ENCODE results near the gene SNRNP35. TPM values are rescaled to one million over a fixed set of nuclear protein-coding genes. Genes with fewer than 3 reads are reported as not detected.
"Not testable (repeated sequence)": the region's sequence is repeated elsewhere in the genome, so short reads cannot be mapped to it uniquely, and the experiment has no call there.

The SNRNP35 gene
- total RNA-seq, result 26.4 TPM

- peak; percentile 93 for DNase-seq
These were observed at the start of gene SNRNP35 for GRCh38 chr12:123457980-123458779. Gene SNRNP35, plus strand, starts transcription at chr12:123458139. Its CDS starts 7,402 bp downstream, at chr12:123465541.

GRCh38 chr12:123408619-123409018, 49.3 kb upstream of the SNRNP35 start:
- DNase-seq, result not testable (repeated sequence)

- DNase-seq, result not testable (repeated sequence)
These were observed 48.5 kb upstream of the SNRNP35 start for GRCh38 chr12:123409284-123410040.

- DNase-seq, result no peak
These were observed 47.9 kb upstream of the SNRNP35 start for GRCh38 chr12:123410041-123410412.

DNA sequence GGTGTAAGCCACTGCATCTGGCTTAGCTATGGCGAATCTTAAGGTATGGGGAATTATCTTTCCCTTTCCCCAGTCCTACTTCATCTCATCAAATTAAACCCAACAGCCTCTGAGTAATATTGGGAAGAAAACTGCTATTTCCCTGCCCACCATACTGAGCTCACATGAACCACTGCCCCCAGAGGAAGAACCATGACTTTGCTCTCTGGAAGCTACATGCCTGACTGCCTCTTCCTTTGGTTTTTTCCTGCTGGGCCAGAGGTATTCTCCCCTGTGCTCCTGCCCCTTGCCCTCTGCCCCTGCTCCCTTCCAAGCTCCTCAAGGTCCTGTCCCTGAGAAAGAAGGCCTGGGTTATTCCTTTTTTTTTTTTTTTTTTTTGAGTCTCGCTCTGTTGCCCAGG, 36.6 kb upstream of the SNRNP35 start:
- no peak for DNase-seq

DNA sequence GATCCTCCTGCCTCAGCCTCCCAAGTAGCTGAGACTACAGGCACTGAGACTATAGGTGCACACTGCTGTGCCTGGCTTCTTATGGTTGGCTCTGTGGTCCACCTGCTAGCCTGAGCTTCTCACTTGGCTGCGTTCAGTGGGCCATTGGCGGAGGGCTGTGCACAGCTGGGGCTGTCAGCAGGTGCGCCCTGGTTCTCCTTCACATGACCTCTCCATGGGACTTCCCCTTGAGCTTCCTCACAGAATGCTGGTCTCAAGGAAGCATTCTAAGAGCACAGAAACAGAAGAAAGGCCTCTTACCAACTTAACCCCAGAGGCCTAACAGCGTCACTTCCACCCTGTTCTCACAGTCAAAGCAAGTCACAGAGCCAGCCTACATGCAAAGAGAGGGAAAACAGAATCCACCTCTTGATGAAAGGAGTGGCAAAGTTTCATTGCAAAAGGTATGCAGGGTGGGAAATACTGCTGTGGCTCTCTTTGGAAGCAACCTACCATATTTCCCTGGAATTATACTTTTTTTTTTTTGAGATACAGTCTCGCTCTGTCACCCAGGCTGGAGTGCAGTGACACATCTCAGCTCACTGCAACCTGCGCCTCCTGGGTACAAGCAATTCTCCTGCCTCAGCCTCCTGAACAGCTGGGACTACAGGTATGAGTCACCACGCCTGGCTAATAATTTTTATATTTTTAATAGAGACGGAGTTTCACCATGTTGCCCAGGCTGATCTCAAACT, 30.7 kb upstream of the SNRNP35 start:
- no peak for DNase-seq

DNA sequence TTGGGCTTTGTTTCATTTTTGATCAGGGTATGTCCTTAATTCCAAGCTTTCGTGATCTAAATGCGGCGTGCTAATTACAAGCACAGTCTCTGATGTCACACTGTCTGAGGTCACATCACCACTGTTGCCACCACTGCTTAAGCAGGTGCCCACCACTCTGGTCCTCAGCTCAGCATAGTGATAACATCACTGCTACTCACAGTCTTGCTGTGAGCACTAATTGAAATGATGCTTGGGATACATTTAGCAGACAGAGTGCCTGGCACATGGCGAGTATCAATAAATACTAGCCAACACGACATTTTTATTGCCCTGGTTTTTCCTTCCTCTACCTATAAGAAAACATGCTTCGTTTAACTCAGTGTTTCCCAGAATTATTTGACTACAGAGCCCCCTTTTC, 29.3 kb upstream of the SNRNP35 start:
- no peak for DNase-seq

- DNase-seq, result not testable (repeated sequence)
These were observed 28.8 kb upstream of the SNRNP35 start for GRCh38 chr12:123429101-123429500.

GRCh38 chr12:123431951-123432817, 25.8 kb upstream of the SNRNP35 start:
- DNase-seq, result not testable (repeated sequence)

- no peak for DNase-seq
These were observed 24.3 kb upstream of the SNRNP35 start for GRCh38 chr12:123433615-123434014.

DNA sequence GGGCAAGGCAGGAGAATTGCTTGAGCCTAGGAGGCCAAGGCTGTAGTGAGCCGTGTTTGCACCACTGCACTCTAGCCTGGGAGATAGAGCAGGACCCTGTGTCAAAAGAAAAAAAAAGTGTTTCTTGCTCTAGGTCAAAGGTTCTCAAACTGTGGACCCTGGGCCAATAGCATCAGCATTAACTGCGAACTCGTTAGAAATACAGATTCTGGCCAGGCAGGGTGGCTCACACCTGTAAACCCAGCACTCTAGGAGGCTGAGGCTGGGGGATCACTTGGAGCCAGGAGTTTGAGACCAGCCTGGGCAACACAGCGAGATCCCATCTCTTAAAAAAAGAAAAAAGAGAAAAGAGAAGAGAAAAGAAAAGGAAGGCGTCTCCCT, 22.3 kb upstream of the SNRNP35 start:
- DNase-seq, result no peak

GRCh38 chr12:123436017-123436964, 21.6 kb upstream of the SNRNP35 start, which contains the start of gene RILPL2:
Gene RILPL2, minus strand, starts transcription at chr12:123436684. Its CDS starts 264 bp downstream, at chr12:123436420.
- peak; percentile 83 for DNase-seq

- no peak for DNase-seq
These were observed 16.3 kb upstream of the SNRNP35 start for GRCh38 chr12:123441523-123442164.

DNA sequence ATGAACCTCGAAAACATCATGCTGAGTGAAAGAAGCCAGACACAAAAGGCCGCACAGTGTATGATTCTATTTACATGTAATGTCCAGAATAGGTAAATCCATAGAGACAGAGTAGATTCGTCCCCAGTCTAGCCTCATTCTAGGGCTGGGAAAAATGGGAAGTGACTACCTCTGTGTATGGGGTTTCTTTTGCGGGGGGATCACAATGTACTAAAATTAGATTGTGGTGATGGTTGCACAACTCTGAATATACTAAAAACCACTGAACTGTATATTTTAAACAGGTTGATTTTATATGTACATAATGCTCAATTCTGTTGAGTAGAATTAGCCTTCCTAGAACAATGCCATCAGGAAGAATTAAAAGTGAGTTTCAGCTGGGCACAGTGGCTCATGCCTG, 15.2 kb upstream of the SNRNP35 start:
- no peak for DNase-seq

DNA sequence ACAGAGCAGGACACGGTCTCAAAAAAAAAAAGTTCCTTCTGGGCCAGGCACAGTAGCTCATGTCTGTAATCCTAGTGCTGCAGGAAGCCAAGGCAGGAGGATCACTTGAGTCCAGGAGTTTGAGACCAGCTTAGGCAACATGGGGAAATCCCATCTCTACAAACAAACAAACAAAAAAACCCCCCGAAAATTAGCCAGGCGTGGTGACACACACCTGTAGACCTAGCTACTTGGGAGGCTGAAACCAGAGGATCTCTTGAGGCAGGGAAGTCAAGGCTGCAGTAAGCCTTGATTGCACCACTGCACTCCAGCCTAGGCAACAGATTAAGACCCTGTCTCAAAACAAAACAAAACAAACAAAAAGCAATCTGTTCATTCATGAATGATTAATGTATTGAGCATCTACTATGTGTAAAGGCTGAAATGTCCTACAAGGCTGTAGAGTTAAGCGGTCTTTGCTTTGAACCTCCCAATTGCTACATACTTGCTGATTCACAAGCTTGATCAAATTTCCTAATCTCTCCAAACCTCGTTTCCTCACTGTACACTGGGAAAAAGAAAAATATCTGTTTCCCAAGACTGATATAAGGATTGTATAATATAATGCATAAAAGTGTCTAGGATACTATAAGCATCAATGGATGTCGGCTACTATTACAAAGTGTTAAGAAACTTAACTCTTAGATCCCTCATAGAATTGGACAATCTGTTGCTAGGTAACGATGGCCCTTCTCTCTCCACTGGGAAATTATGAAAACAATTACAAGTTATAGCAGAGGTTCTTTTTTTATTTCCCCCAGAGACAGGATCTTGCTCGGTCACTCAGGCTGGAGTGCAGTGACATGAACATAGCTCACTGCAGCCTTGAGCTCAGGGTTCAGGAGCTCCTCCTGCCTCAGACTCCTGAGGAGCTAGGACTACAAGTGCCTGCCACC, 13.6 kb upstream of the SNRNP35 start:
- no peak for DNase-seq

GRCh38 chr12:123445388-123446332, 12.3 kb upstream of the SNRNP35 start:
- DNase-seq, result peak; percentile 31

DNA sequence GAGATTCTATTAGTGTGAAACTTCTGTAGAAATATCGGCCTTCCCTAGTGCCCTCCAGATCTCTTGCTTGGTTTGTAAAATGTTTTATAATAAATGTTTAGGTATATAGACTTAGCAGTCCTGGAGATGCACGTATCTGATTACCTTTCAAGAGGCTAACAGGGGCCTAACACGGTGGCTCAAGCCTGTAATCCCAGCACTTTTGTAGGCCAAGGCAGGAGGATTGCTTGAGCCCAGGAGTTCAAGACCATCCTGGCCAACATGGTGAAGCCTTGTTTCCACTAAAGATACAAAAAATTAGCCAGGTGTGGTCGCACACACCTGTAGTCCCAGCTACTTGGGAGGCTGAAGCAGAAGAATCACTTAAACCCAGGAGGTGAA, 11.6 kb upstream of the SNRNP35 start:
- no peak for DNase-seq

Data from tongue (tissue), 2 donors.